ENCODE data around the gene ACSS1.

- TF ChIP-seq CTCF (IDR thresholded peaks at IDR 0.05), result no peak
- no peak for TF ChIP-seq EZH2 (IDR thresholded peaks at IDR 0.05)
Measured at GRCh38 chr20:24992487-24993205, 65.3 kb downstream of the ACSS1 start, which contains the start of gene APMAP.

All from neural progenitor cell (in vitro differentiated cells).